HG03095 (cell line): Measurements from ENCODE around the gene EPHB1.

Source experiments
- ATAC-seq: cut with Tn5 transposase; IDR thresholded peaks from one replicate; pipeline ENCODE4 v1.9.1; 2021; ENCODE audit warnings: moderate library complexity; ENCODE audit not compliant: unreplicated experiment

The EPHB1 gene

DNA sequence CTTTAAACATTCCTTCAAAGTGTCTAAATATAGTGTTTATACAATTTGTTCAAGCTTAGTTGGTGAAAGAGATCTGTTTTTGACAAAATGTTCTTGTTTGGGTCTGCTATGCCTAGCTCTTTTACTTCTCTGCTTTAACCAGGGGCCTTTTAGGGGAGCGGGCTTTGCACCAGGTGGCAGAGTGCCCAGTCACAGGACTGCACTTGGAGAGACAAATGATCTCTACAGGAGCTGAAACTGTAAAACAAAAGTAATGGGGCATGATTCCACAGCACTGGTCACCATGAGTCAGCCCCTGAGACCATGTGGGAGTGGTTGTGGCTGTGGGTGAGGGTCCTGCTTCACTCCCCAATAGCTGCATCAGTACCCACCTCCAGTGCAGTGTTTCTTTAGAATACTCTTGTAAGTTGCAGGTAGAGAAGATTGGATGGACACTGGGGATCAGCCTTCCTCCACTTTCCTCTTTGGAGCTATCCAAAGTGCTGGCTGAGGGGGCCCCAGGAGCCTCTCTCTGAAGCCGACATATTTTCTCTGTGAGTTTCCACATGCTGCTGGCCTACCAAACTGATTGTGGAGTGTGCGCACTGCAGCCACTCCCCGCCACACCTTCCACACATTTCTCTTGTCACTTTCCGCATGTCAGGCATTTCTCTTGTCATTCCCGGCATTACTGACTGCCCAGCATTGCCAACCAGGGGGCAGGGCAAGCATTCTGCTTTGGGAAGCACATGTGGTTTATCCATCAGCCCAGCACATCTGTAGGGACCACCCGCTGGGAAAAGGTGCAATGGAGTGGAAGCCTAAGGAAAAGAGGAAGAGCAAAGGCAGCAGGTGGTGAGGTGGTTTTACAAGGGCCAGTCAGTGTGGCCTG, 110.0 kb downstream of the EPHB1 start:
- no peak for ATAC-seq

DNA sequence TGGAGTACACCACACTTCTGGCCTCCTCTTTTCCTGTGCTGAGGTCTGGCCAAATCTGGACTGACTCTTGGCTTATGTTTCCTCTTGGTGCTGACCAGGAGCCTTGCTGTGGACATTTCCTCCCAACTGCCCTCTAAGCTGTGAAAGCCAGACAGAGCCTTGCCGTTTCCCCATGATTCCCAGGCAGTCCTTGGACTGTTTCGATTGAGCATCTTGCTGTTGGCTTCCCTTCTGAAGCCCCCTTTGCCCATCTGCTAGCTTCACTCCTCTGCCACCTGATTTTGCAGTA, 110.5 kb downstream of the EPHB1 start:
- ATAC-seq, result no peak

DNA sequence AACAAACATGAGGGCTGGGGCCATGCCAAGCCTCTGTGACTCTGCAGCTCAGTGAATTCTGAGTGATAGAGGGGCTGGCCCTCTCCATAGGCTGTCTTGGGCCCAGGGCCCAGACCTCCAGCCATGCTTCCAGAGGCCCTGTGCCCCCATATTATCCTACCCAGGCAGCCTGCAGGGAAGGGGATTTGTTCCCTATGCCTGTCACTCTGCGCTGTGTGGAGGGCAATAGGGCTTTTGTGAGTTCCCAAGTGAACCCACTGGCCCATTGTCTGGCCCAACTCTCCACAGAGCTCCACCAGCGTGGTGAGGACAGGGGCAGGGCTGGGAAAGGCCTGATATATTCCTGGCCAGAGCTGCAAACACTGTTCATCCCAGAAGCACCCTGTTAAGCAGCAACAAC, 113.2 kb downstream of the EPHB1 start:
- no peak for ATAC-seq

DNA sequence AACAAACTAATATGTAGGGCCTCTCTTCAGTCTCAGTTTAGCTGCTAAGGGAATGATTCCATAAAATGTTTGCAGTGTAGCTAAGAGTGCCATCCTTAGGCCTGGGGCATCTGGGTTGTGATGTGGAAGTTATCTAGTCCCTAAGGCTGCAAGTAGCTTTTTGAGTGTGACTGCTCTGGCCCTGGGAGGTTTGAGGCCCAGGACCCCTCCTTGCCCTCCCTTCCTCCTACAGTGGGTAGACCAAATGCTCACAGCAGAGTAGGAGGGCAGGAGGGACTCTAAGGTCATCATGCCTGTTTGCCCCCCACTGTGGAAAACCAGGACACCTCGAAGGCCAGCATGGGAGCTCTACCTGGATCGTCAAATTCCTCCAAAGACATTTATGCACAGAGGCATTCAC, 115.0 kb downstream of the EPHB1 start:
- no peak for ATAC-seq

DNA sequence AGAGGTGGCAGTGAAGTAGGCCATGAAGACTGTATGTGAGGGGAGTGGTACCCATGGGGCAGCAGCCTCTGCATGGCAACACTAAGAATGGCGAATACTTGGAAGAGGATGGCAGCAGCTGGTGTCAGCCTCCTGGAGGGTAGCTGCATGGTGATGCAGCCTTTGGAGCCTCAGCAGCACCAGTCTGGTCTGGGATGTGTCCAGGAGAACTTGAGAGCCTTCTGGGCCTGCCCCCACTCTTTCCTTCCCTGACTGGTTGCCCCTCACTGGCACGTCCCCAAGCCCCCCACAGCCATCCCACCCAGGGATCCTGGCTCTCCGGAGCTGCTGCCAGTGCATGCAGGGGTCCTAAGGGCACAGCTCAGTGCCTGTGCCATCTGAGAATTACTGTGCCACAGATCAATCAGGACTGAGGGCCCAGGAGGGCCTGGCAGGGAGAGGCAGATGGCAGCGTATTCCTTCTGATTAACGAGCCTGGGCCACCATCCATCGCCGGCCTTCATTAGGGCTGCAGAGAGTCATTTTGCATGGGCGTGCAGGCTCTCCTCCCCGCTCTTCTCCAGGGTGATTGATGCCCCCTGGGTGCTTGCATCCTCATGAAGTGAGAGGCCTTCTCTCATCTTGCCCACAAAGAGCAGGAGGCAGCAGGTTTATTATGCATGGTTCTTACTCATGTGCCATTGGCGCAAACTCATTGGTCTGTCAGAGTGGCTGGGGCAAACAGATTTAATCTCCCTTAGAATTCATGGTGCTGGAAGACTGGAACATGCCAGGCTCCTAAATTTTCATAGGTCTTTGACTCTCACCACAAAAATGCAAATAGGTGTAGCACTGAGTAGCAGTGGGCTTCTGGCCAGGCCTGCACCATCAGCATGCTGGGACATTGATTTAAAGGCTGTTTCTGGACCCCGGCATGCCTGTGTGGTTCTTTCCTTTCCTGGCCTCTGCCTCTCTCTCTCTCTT, 116.8 kb downstream of the EPHB1 start:
- no peak for ATAC-seq

DNA sequence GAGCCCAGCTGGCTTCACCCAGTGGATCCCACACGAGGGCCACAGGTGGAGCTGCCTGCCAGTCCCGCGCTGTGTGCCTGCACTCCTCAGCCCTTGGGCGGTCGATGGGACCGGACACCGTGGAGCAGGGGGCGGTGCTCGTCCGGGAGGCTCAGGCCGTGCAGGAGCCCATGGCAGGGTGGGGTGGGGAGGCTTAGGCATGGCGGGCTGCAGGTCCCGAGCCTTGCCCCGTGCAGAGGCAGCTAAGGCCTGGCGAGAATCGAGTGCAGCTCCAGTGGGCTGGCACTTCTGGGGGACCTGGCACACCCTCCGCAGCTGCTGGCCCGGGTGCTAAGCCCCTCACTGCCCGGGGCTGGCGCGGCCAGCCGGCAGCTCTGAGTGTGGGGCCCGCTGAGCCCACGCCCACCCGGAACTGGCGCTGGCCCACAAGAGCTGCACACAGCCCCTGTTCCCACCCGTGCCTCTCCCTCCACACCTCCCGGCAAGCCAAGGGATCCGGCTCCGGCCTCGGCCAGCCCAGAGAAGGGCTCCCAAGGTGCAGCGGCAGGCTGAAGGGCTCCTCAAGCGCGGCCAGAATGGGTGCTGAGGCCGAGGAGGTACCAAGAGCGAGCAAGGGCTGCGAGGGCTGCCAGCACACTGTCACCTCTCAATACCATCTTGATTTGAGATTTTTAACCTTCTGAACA, 121.4 kb downstream of the EPHB1 start:
- ATAC-seq, result no peak

DNA sequence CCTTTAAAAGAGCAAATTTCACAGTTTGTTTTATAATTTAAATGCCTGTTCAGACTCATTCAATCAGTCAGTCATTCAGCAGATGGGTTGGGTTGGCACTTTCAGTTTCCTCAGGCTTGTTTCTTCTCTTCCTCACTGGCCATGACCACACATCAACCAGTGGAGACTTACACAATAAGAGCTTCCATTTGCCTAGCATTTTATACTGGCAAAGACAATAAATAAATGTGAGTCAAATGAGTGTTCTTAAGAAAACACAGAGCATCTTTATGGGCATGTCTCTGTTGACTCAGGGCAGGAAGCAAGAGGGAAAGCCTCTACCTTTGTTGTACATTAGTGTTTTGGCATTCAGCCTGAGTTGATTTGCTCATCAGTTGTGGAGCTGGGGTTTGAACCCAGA, 122.6 kb downstream of the EPHB1 start:
- ATAC-seq, result no peak

DNA sequence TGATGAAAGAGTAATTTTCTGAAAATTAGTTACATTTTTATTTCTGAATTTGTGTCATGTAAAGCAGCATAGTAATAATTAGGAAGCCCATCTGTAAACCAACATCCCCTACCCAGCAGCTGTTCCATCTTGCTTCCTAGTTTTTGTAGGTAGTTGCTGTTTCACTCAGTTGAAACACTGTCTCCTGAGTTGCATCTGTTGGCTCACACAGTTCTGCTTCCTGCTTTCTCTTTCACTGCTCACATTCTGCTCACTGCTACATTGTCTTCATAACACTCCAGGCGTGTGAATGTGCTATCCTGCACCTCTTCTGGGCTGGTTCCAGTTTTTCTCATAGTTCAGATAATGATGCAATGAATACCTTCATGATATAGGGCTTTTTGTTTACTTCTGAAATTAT, 123.4 kb downstream of the EPHB1 start:
- peak; percentile 94 for ATAC-seq

DNA sequence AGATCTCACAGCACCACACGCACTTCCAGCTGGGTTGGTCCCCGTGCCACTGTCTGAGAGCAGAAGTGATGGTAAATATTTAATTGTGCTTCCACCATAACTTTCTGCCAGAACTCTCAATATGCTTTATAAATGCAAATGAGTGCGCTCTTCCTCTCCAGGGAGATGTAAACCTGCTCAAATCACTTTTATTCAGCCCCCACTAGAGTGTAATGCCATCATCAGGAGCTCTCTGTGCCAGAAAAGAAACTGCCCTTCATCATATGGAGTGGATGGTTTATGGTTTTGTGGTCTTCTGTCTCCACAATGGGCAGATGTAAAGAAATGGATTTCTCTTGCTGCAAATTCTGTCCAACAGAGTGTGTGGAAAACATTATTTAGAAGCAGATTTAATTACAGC, 127.0 kb downstream of the EPHB1 start:
- no peak for ATAC-seq

DNA sequence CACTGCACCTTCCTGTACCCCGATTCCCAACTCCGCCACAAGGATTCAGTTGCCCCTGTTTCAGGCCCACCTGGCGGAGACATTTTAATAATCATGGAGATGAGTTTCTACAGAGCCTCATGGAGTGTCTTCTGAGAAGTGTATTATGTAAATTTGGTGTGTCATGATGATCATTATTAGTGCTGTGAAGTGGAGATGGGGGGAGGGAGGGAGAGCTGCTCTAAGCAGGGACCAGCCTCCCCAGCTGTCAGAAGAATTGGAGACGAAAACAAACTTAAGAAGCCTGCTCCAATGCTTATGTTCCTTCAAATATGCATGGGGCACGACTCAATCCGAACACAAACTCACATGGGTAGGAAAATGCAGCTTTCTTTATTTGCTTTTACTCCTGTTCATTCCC, 127.8 kb downstream of the EPHB1 start:
- ATAC-seq, result no peak

DNA sequence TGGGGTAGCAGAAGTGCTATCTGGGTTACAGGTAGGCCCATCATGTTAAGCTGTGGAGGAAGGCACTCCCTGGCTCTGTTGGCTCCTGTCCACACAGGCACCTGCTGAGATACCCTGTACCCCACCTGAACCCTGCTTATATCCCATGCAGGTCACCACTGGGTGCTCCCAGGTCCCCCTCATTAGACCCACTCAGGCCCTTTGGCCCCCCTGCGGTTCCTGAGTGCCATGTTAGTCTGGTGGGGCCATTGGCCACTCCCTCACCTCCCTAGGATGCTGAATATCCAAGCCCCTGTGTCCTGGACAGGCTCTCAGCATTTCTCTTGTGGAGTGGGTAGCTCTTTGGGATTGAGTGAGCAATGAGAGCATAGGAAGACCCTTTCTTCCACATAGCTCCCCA, 128.2 kb downstream of the EPHB1 start:
- no peak for ATAC-seq

DNA sequence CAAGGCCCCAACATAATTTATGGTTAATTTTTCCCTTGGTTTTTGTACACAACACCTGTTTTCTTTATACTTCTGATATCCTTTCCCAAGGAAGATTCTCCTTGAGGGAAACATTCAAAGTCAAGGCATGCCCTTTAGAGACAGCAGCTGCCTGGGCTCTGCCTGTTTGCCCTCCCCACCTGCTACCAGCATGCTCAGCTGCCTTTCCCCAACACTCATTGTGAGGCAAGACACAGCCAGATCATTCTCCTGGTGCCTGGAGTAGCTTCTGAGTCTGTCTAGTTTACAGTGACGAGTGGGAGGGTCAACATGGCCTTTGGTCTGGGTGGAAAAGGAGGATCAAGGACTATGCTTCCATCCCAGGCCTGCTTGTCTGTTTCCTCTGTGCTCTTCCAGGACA, 132.5 kb downstream of the EPHB1 start:
- ATAC-seq, result no peak

DNA sequence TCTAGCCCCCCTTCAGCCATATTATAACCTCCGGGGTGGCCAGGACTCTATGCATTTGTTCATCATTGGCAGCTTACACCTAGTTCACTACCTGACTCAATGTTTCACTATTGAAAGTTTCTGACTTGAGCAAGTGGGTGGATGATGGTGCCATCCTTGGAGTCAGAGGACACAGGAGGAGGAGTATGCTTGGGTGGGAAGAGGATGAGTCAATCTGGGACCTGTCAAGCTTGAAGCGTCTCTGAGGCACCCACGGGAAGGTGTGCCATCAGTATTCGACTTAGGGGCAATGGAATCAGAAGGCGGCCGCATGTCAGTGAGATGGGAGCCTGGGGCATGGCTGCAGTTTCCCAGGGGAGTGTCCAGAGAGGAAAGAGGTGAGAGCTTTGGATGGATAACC, 133.3 kb downstream of the EPHB1 start:
- no peak for ATAC-seq

DNA sequence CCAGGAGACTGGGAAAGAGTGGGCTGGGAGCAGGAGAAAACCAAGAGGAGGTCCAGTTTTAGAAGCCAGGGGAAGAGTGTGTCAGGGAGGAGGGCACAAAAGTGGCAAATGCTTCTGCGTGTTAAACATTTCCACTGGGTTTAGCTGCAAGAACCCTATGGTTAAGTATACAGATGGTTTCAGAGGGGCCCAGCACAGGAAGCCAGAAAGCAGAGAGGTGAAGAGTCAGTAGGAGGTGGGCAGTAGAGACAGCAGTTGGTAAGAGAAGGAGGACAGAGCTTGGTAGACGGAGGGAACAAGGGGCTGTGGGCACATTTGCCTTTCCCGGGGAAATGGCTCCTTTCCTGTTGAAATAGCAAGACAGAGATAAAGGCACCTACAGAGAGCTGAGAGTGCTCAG, 133.8 kb downstream of the EPHB1 start:
- ATAC-seq, result no peak

DNA sequence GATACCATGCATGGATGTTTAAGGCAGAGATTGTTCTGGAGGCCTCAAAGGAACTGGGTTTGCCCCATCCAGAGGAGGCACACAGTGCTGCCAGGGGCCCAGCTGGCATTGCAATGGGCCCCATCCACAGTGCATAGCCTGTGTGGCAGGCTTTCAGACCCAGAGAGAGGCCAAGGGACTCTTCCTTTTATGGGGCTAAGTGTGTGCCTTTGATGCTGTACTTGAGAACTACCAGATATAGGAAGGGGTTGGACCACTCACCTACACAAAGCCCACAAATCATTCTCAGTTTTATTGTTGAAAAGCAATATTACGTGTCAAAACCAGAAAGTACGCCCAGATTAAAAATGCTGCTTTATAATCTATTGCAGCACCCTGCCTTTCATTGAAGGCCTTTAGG, 134.9 kb downstream of the EPHB1 start:
- no peak for ATAC-seq

DNA sequence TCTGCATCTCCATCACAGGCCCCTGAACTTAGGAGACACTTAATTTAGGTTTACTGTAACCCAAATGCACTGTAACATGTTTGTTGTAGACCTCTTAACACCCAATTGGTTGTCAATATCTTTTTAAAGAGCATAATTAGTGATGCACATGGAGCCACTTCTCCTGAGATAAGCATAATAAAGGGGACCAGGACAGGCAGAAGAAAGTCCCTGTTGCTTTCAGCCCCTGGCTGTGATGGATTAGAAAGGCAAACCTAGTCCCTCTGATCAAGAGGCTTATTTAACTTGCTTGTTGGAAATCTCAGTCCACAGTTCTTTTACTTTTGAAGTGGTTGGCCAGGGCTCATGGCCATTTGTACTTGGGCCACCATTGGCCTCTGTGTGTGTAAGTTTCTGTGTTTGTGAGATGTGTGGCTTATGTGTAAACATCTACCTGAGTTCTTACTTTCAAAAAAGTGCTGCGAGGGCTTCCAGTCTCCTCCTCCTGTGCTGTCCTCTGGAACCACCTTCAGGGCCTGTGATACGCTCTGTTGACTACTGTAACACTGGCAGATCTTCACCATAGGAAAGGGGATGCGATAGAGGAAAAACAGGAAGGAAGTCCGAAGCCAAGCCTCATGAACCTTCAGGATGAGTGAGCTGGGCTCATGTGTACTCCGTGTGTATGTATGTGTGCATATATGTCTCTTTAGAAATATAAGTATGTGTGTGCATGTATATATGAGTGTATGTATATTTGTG, 136.2 kb downstream of the EPHB1 start:
- ATAC-seq, result no peak

DNA sequence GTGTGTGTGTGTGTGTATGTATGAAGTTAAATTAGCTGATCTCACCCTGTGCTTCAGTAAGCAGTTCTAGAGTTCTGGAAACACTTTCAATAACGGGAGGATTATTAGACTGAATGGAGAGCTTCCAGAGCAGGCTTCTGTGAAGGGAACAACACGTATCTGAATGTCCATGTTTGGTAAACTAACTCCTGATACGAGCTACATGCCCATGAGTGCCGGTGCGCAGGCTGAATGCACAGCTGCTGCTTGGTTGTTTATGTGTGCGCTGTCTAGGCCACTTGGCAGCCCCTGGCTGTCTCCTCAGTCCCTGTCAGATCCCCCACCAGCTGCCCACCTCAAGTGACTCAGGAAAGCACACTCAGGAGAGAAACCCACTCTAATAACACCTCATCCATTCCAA, 137.0 kb downstream of the EPHB1 start:
- no peak for ATAC-seq

DNA sequence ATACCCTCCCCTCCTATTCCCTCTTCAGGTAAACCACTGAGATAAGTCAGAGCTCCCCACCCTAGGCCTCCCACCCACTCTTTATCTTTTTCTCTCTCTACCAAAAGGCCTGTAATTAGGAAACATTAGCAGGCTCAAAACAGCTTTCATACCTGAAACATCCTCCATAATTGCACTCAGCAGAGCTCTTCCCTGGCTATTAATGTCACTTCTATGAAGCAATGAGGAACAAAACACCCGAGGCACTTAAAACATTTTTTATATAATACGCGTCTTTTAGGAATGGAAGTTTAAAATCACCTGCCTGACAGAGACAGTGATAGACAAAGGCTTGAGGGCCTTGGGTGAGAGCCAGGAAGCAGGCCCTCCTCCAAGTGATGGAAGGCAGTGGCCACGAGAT, 138.9 kb downstream of the EPHB1 start:
- no peak for ATAC-seq

DNA sequence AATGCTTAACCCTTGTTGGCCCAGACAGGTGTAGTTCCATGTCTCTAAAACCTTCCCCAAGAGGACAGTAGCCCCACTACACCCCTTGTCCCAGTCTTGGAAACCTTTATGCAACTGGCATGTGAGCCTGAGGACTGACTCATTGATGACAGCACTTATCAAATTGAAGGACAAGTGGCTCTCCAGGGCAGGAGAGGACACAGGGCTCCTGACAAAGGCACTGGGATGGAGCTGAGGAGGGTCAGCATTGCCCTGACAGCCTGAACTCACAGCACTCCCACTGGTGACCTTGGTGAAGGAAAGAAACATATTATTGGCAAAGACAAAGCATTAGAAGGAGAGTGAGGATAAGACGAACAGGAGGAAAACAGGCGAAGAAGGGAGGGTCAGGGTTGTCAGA, 139.9 kb downstream of the EPHB1 start:
- no peak for ATAC-seq

DNA sequence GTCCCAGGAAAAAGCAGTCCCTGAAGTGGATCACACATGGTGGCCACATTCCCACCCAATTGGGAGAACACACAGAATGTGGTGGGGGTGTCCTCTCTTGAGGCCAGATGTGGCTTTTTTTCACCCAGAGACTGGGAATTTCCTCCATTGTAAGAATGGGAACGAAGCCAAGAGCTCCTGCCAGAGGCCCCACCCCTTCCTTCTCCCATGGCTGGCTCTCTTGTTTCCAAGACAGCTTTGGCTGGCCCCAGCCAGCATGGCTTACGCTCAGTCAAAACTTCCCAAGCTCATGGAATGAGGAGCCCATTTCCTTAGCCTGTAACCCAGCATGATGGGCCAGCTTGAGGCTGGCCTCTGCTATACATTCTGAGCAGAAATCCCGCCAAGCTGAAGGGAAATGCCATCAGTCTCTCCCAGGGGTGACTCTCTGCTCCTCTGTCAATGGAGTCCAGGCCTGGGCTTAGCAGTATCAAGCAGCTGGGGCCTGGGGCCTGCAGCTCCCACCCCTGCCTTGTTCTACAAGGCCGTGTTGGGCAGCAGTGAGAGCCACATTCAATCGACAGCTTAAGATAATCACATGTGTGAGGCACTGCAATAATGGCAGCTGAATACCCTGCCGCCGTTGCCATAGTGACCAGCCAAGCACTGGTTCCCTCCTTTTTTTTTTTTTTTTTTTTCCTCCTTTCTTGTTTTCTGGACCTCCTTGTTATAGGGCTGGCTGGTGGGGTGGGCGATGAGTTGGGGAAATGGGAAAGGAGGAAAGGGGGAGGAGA, 142.4 kb downstream of the EPHB1 start:
- ATAC-seq, result no peak
